Mesodermal cell (in vitro differentiated cells): Measurements from ENCODE around the gene RGS6.

Experiments
- H3K27ac ChIP-seq: 2 replicates; pipeline ENCODE4 v1.7.0; 2013; ENCODE audit warnings: mild to moderate bottlenecking, low read depth, low read length, moderate library complexity; ENCODE audit not compliant: severe bottlenecking
- H3K36me3 ChIP-seq: 2 replicates; pipeline ENCODE4 v1.7.1; 2013; ENCODE audit warnings: mild to moderate bottlenecking, low read length, moderate library complexity; ENCODE audit not compliant: control insufficient read depth, insufficient read depth
- H3K4me1 ChIP-seq: one replicate; pipeline ENCODE4 v1.7.1; 2013; ENCODE audit warnings: mild to moderate bottlenecking, low read length; ENCODE audit not compliant: insufficient read depth, control insufficient read depth, poor library complexity, severe bottlenecking
- H3K4me3 ChIP-seq: 2 replicates; pipeline ENCODE4 v1.7.0; 2013; ENCODE audit warnings: low read length, control low read depth, mild to moderate bottlenecking; ENCODE audit not compliant: insufficient read depth, poor library complexity, severe bottlenecking; ENCODE audit errors: extremely low read depth
- H3K9me3 ChIP-seq: 2 replicates; pipeline ENCODE4 v1.7.1; 2013; ENCODE audit warnings: mild to moderate bottlenecking, low read length, moderate library complexity; ENCODE audit not compliant: control insufficient read depth
- WGBS, 2 experiments: methylation state at CpG; one replicate each; pipeline ENCODE4 v1.1.5; 2013; ENCODE audit warnings: missing lambda C conversion rate in 2 of 2; ENCODE audit not compliant: insufficient coverage in 2 of 2; 5-methylcytosine and 5-hydroxymethylcytosine counted together

The RGS6 gene

DNA sequence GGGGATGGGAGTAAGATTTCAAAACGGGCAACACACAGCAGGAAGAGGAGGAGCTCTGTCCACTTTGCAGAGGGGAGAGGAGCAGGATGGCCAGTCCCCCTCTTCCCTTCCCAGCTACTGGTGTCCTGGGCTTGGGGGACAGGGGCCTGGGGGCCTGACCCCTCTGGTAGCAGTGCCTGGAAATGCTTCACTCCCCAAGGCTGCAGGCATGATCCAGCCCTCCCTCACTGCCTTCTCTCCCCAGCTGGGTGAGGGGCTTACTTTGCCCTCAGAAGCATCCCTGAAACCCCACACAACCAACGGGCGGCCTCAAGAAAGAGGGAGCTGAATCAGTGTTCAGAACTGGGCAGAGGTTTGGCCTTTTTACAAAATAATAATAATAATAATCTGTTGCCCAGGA is 682.1 kb downstream of the RGS6 start:
- H3K4me3 ChIP-seq: no peak overlapping the region
- no peaks in the 10 kb centered on the region for H3K9me3 ChIP-seq
- H3K4me1 ChIP-seq: peaks cover 69% of the 10 kb centered on the region
- no peaks in the 10 kb centered on the region for H3K36me3 ChIP-seq
- no peak overlapping the region for H3K27ac ChIP-seq
- WGBS, 2 experiments: 100% methylated on average over 1 of the region's 3 CpGs; no CpG with 5 or more reads in 1 of the 2 experiments

DNA sequence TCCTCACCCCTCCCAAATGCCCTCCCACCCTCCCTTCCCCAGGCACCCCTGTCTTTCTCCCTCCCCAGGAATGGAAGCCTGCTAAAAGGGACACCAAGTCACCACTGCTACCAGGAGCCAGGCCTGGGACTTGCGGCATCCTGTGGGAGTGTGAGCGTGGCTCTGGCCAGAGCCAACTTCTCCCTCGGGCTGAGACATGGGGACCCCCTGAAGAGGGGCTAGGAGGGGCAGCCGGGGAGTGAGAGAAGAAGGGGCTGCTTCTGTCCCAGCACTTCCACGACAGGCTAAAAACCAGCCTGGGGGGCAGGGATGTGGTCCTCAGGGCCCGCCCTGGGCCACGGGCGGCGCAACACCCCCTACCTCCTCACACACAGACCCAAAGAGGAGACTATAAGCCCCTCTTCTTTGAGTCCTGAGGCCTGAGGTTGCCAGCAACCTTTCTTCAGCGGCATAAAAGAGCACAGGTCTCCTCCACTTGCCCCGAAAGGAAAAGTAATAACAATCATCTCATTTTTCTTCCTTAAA is 682.7 kb downstream of the RGS6 start:
- WGBS, 2 experiments: 83 to 84% methylated on average over 8 to 10 of the region's 11 CpGs
- peak overlapping the region; percentile 57 for H3K27ac ChIP-seq
- peaks cover 68% of the 10 kb centered on the region for H3K4me1 ChIP-seq

DNA sequence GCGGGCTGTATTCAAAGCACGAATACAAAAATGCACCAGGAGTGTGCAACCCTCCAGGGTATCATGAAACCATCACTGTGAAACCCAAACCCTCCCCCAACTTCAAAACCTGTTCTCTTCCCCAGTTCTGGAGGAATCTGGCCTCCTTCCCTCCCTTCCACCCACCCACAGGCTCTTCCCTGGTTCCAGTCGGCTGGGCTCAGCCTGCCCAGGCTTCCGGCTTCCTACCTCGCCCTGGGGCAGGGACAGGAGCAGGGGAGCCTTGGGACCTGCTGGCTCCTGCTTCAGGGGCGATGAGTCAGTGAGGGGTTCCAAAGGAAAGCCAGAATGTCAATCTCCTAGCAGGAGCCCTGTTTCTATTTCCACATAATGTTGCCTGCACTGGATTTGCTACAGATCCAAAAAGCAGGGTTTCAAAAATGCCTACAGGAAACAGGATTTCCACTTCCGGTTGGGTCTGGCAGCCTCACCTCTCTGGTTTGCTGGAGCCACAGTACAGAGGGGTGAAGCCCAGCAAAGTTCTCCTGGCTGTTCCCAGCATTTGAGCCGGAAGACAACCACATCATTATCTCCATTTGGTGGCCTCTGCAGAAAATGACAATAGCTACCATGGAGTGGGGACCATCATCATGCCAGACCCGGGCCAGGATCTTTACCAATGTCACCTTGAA is 683.4 kb downstream of the RGS6 start:
- H3K27ac ChIP-seq: peak overlapping the region; percentile 57
- 77 to 100% methylated on average over 4 to 8 of the region's 9 CpGs for WGBS, 2 experiments
- H3K36me3 ChIP-seq: no peaks in the 10 kb centered on the region
- peaks cover 66% of the 10 kb centered on the region for H3K4me1 ChIP-seq
- H3K9me3 ChIP-seq: no peaks in the 10 kb centered on the region
- H3K4me3 ChIP-seq: no peak overlapping the region

More for the DNA sequence above, 682.7 kb downstream of the RGS6 start:
- H3K9me3 ChIP-seq: no peaks in the 10 kb centered on the region
- H3K4me3 ChIP-seq: no peak overlapping the region
- H3K36me3 ChIP-seq: no peaks in the 10 kb centered on the region
